ENCODE data around the gene ETS1.

Gene ETS1

GRCh38 chr11:128424851-128425285, 162.5 kb downstream of the ETS1 start:
- no peak for DNase-seq (ENCODE audit: low spot score)

DNA sequence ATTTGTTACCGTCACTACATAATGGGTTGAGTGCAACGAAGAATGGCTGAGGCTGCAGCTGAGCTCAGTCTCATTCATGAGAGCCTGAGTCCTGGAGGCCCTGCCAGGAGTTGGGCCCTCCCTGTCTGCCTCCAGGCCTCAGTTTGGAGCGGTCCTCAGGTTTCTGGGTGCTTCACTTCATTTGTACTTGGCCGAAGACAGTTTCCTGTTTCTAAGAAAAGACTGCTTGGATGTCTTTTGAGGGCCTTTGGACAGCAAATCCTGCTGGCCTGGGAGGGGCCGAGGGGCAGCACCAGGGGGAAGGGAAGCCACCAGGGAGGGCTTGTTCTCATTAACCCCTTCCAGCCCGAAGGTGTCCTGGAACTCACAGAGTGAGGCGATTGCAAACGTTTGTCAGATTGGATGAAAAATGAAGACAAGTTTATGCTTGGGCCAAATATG, 163.1 kb downstream of the ETS1 start:
- no peak for DNase-seq (ENCODE audit: low spot score)

- DNase-seq (ENCODE audit: low spot score), result no peak
Observed at GRCh38 chr11:128422576-128423370, 164.6 kb downstream of the ETS1 start.

DNA sequence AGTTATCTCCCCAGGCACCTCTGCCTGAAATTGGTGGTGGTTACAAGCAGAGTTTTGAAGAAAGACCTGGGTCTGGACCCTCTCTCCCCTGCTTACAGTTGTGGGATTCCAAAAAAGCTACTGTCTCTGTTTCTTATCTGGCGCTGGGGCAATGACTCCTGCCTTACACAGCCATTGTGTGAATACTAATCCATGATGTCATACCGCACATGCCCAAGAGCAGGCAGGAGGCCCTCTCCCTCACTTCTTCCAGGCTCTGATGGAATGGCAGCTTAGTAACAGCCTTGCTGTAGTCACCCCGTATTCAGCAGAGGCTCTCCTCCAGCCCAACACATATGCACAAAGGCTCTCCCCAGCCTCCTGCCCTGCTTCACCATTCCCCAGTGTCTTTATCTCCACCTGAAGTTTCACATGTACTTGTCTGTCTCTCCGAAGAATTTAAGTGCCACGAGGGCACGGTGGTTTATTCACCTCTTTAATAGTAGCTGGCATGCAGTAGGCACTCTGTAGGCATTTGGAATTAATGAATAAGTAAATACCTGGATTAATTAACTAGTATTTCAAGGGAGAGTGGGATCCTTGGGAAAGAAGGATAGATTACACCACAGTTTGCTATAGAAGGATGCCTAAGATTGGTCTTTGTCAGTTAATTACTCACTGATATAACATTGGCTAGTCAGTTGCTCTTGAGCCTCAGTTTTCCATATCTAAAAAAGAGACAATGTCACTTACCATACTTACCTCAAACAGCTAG, 165.6 kb downstream of the ETS1 start:
- DNase-seq (ENCODE audit: low spot score), result no peak

DNA sequence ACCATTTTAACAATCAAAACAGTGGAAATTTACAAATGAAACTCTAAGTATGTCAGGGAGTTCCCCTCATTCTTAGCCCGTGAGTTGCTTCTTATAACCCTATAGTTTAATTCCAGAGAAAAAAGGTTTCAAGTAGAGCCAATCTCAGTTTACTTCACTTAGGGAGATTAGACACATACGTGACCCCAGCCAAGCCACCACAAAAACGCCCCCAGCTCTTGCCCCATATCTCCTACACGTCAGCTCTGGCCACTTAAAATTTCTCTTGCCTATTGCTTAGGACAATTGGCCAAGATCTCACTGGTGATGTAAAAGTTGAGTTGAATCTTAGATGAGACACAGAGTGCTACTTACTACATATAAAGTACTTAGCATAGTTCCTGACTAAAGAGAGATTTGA, 166.4 kb downstream of the ETS1 start:
- DNase-seq (ENCODE audit: low spot score), result no peak

- no peak for DNase-seq (ENCODE audit: low spot score)
Observed at GRCh38 chr11:128420265-128420664, 167.1 kb downstream of the ETS1 start.

DNA sequence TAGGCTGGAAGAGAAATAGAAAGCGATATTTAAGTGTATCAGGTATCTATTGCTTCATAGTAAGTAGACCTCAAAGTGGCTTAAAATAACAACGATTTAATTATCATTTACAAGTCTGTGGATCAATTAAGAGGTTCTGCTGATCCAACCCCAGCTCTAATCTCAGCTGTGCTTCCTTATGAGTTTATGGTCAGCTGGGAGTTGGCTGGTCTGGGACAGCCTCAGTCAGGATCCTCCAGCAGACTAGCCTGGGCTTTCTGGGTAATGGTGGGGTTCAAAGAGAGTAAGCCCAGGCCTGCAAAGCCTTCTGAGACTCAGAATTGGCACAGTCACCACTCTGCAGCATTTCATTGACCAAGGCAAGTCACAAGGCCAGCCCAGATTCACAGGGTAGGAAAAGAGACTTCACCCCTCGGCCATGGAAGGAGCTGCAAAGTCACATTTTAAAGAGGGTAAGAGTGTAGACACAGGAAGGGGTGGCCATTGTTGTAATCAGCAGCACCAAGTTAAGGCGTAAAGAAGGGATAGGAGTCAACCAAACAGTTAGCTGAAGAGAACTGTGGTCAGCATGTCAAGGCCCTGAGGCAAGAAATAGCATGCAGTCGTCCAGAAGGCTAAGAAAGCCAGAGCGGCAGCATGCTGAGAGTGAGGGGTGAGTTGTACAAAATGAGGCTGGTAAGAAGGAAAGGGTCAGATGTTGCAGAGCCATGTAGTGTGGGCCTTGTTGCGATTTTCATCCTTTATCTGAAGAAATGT, 168.2 kb downstream of the ETS1 start:
- no peak for DNase-seq (ENCODE audit: low spot score)

GRCh38 chr11:128417607-128418324, 169.6 kb downstream of the ETS1 start:
- DNase-seq (ENCODE audit: low spot score), result no peak

GRCh38 chr11:128416976-128417375, 170.4 kb downstream of the ETS1 start:
- no peak for DNase-seq (ENCODE audit: low spot score)

- no peak for DNase-seq (ENCODE audit: low spot score)
Observed at GRCh38 chr11:128415539-128415938, 171.8 kb downstream of the ETS1 start.

GRCh38 chr11:128412847-128413791, 174.2 kb downstream of the ETS1 start:
- no peak for DNase-seq (ENCODE audit: low spot score)

DNA sequence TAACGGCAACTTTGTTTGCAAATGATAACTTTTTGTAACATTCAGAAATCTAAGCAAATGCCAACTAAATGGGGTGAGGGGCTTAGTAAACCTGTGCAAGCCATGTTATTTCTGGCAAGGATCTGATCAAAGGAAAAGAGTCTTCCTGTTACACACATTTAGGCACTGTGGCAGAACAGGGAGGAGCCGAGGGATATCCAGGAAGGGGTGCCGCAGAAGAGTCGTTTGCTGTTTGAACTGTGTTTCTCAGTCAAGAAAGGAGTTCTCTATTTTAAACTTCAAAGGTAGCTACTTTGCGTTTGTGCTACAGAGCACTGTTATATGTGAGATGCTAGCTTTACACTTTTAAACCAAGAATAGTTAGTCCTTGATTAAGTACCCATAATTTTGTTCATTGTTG, 175.5 kb downstream of the ETS1 start:
- DNase-seq (ENCODE audit: low spot score), result no peak

DNA sequence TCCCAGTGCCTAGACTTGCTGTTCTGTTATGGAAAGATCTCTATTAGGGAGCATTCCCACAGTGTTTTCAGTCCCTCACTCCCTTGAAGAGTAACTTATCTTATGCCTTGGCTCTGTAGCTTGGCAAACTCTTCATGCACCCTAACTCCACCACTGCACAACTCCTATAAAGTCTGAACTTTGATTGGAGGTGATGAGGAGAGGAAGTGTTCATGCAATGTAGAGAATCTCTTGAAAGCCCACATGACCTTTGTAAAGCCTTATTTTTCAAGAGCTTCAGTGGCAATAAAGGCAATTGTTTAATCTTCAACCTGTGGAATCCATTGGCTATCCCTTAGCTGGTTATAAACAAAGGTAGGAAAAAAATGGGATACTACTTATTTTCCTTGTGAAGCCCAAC, 176.2 kb downstream of the ETS1 start:
- DNase-seq (ENCODE audit: low spot score), result no peak

DNA sequence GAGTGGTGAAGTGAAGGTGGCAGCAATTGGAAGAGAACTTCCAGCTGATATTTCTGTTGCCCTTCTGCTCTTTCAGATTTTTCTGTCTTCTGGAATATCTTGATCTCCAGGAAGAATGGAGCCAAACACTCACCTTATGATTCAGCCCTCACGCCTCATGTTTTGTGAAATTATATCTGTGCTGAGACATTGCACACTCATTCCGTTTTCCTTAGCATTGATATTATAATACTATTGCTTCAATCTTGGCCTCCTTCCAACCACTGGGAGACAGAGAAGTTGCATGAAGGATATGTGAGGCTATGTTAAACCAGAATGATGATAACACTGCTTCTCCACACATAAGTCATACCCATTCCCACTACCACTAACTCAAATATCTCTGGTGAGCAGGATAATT, 177.9 kb downstream of the ETS1 start:
- DNase-seq (ENCODE audit: low spot score), result no peak

All from hematopoietic multipotent progenitor cell treated with erythropoietin and hydrocortisone succinate and interleukin-3 and kit ligand, for 17 days (in vitro differentiated cells).